Stomach (tissue), 9 donors: Measurements from ENCODE around the gene C12orf54. TPM values are rescaled to one million over a fixed set of nuclear protein-coding genes. Genes with fewer than 3 reads are reported as not detected.
"Not testable (repeated sequence)": the region's sequence is repeated elsewhere in the genome, so short reads cannot be mapped to it uniquely, and the experiment has no call there.

Experiments used
- DNase-seq, 2 donors: peaks; one replicate each; pipeline versions ENCODE4 v3.0.0 to v3.0.0-alpha.2; 2013 to 2019
- H3K27ac ChIP-seq, 5 donors: fragments of 200-600 bp in 4 of 5; sonication (generic) in 4 of 5; one replicate each; pipeline ENCODE4 v1.5.1; 2013 to 2019; ENCODE audit warnings: mild to moderate bottlenecking in 1 of 5, moderate library complexity in 1 of 5
- H3K27me3 ChIP-seq, 3 donors: fragments of 200-600 bp; sonication (generic); one replicate each; pipeline ENCODE4 v1.5.1; 2017 to 2019; ENCODE audit warnings: mixed run types in 1 of 3
- H3K36me3 ChIP-seq, 4 donors: fragments of 200-600 bp; sonication (generic); 1 replicate in 3 of 4; 2 replicates in 1 of 4; pipeline ENCODE4 v1.5.1; 2016 to 2019
- H3K4me1 ChIP-seq, 4 donors: fragments of 200-600 bp; sonication (generic); one replicate each; pipeline ENCODE4 v1.5.1; 2016 to 2019
- H3K4me3 ChIP-seq, 4 donors: fragments of 200-600 bp; sonication (generic) in 3 of 4; one replicate each; pipeline ENCODE4 v1.5.1; 2016 to 2019; ENCODE audit warnings: mild to moderate bottlenecking in 1 of 4
- H3K9me3 ChIP-seq, 4 donors: fragments of 200-600 bp; sonication (generic); one replicate each; pipeline ENCODE4 v1.5.1; 2016 to 2019
- CTCF ChIP-seq, 7 experiments: fragments of 450-650 bp in 4 of 7; fragments of 200-600 bp in 3 of 7; sonication (generic) in 3 of 7; IDR thresholded peaks; one replicate each; pipeline ENCODE4 v1.5.1; 2016 to 2019; ENCODE audit warnings: antibody characterized with exemption in 7 of 7, control low read depth in 2 of 7, mild to moderate bottlenecking in 1 of 7
- EP300 ChIP-seq: sonication (generic); formaldehyde crosslinking; IDR thresholded peaks from one replicate; pipeline ENCODE4 v1.6.1; 2017; ENCODE audit warnings: antibody characterized with exemption
- POLR2A ChIP-seq, 4 donors: fragments of 450-650 bp; IDR thresholded peaks; one replicate each; pipeline ENCODE4 v1.6.1; 2016; ENCODE audit warnings: antibody characterized with exemption in 4 of 4, control low read depth in 2 of 4, mild to moderate bottlenecking in 1 of 4, moderate library complexity in 1 of 4
- POLR2AphosphoS5 ChIP-seq, 3 donors: sonication (generic); formaldehyde crosslinking; IDR thresholded peaks; one replicate each; pipeline ENCODE4 v1.6.1; 2016; ENCODE audit warnings: antibody characterized with exemption in 3 of 3
- WGBS, 5 donors: extraction: QIAGEN DNeasy Blood & Tissue Kit in 3 of 5; methylation state at CpG; one replicate each; pipeline versions ENCODE4 v1.1.5 to v1.1.7; 2013 to 2018; 5-methylcytosine and 5-hydroxymethylcytosine counted together
- intact Hi-C: fragments of 100-400 bp; cut with DNase I; formaldehyde crosslinking; loops from one replicate; pipeline ENCODE4 v1.15.1; 2023; ENCODE audit warnings: low total_unique reads
- polyA plus RNA-seq, 3 donors: library from polyadenylated mRNA; stranded (reverse); fragments of 200-250 nt; gene quantifications; one replicate each; pipeline ENCODE4 v1.2.3, GENCODE V29; 2013
- total RNA-seq, 5 donors: library from RNA; depleted of rRNA; stranded (reverse); fragments of >200 nt; gene quantifications; one replicate each; pipeline versions ENCODE4 v1.1.0 to v1.2.3, GENCODE V29; 2014 to 2016
- donor health status: healthy with polysubstance abuse.
- donor health status: Bipolar disorder and iron deficiency.
- donor health status: healthy.

Gene C12orf54
- total and polyA plus RNA-seq, 8 donors = 1.7 to 10.4 TPM; not detected in 6

- TF ChIP-seq CTCF (IDR thresholded peaks at IDR 0.05) = no peak
- no peak for TF ChIP-seq POLR2A (IDR thresholded peaks at IDR 0.05)
- TF ChIP-seq EP300 = no peak
- no peak for TF ChIP-seq POLR2AphosphoS5 (IDR thresholded peaks at IDR 0.05)
- H3K27me3 ChIP-seq = no peaks in the 10 kb centered on the region
- WGBS, 5 donors = 58 to 69% (median 60%) methylated on average over 2 of the region's 2 CpGs
- intact Hi-C loops = no loop called here
- no peak for DNase-seq
- H3K4me1 ChIP-seq = no peaks in the 10 kb centered on the region
- no peak overlapping the region for H3K27ac ChIP-seq
- H3K9me3 ChIP-seq = peaks cover 0 to 2% (median under 1%) of the 10 kb centered on the region in 4 donors
- no peak overlapping the region for H3K4me3 ChIP-seq
- H3K36me3 ChIP-seq = no peaks in the 10 kb centered on the region
Observed at GRCh38 chr12:48455116-48455515, 27.2 kb upstream of the C12orf54 start.

- H3K27ac ChIP-seq = no peak overlapping the region
- H3K36me3 ChIP-seq = no peaks in the 10 kb centered on the region
- H3K4me1 ChIP-seq = no peaks in the 10 kb centered on the region
- TF ChIP-seq CTCF (IDR thresholded peaks at IDR 0.05) (no peak), POLR2AphosphoS5 (IDR thresholded peaks at IDR 0.05) (no peak), EP300 (no peak), POLR2A (IDR thresholded peaks at IDR 0.05) (no peak)
- no peaks in the 10 kb centered on the region for H3K27me3 ChIP-seq
- 86 to 92% (median 90%) methylated on average over 6 of the region's 6 CpGs for WGBS, 5 donors
- DNase-seq = no peak
- H3K9me3 ChIP-seq = no peaks in the 10 kb centered on the region
- H3K4me3 ChIP-seq = no peak overlapping the region
- intact Hi-C loops = no loop called here
Observed at GRCh38 chr12:48459259-48459658, 23.0 kb upstream of the C12orf54 start.

GRCh38 chr12:48469027-48469426, 13.3 kb upstream of the C12orf54 start:
- H3K36me3 ChIP-seq, H3K27ac ChIP-seq, H3K27me3 ChIP-seq, intact Hi-C loops, DNase-seq, H3K4me1 ChIP-seq, H3K4me3 ChIP-seq: not testable (repeated sequence)
- peaks cover 0 to 45% (median 29%) of the 10 kb centered on the region in 4 donors for H3K9me3 ChIP-seq
- WGBS, 5 donors = 83 to 89% (median 85%) methylated on average over 9 of the region's 9 CpGs

GRCh38 chr12:48472259-48472658, 10.0 kb upstream of the C12orf54 start, which contains the start of gene ANP32D:
ANP32D (plus strand) TSS chr12:48472559; CDS start chr12:48472665, 106 bp downstream.
- H3K9me3 ChIP-seq = peaks cover 0 to 53% (median 29%) of the 10 kb centered on the region in 4 donors
- 86 to 92% (median 89%) methylated on average over 7 of the region's 7 CpGs for WGBS, 5 donors
- no peaks in the 10 kb centered on the region for H3K27me3 ChIP-seq
- intact Hi-C loops = no loop called here
- no peak within 1 kb of the TSS for H3K27ac ChIP-seq
- no peak within 1 kb of the TSS for H3K4me3 ChIP-seq
- no peak for DNase-seq
- no peaks in the 10 kb centered on the region for H3K36me3 ChIP-seq
- TF ChIP-seq EP300 = no peak
- TF ChIP-seq CTCF (IDR thresholded peaks at IDR 0.05) = no peak
- no peak for TF ChIP-seq POLR2A (IDR thresholded peaks at IDR 0.05)
- TF ChIP-seq POLR2AphosphoS5 (IDR thresholded peaks at IDR 0.05) = no peak
- H3K4me1 ChIP-seq = no peaks in the 10 kb centered on the region

GRCh38 chr12:48473061-48473460, 9.2 kb upstream of the C12orf54 start:
- Histone ChIP-seq H3K9me3 (peaks cover 0 to 45% (median 26%) of the 10 kb centered on the region in 4 donors), H3K4me3 (no peak overlapping the region), H3K27me3 (no peaks in the 10 kb centered on the region), H3K36me3 (no peaks in the 10 kb centered on the region), H3K27ac (no peak overlapping the region), H3K4me1 (no peaks in the 10 kb centered on the region)
- 67 to 79% (median 75%) methylated on average over 9 of the region's 9 CpGs for WGBS, 5 donors
- intact Hi-C loops = no loop called here
- no peak for DNase-seq
- TF ChIP-seq CTCF (IDR thresholded peaks at IDR 0.05) (no peak), POLR2A (IDR thresholded peaks at IDR 0.05) (no peak), POLR2AphosphoS5 (IDR thresholded peaks at IDR 0.05) (no peak), EP300 (no peak)

GRCh38 chr12:48474497-48474896, 7.8 kb upstream of the C12orf54 start:
- H3K36me3 ChIP-seq, intact Hi-C loops, H3K27ac ChIP-seq, H3K27me3 ChIP-seq, DNase-seq, H3K4me1 ChIP-seq, H3K4me3 ChIP-seq: not testable (repeated sequence)
- WGBS, 5 donors = 57 to 86% (median 61%) methylated on average over 8 to 11 of the region's 11 CpGs
- H3K9me3 ChIP-seq = peaks cover 0 to 31% (median 15%) of the 10 kb centered on the region in 4 donors
